Globus pallidus (tissue), 1 donor: ENCODE measurements around the gene TH.
"Not testable (repeated sequence)": the region's sequence is repeated elsewhere in the genome, so short reads cannot be mapped to it uniquely, and the experiment has no call there.

Source experiments
- DNase-seq: peaks from one replicate; pipeline ENCODE4 v3.0.0-alpha.2; 2015; ENCODE audit warnings: low spot score

Gene TH

GRCh38 chr11:2195756-2196088 lies 24.1 kb upstream of the TH start:
- no peak for DNase-seq

- DNase-seq = no peak
These were observed 23.5 kb upstream of the TH start for GRCh38 chr11:2194877-2195755.

DNA sequence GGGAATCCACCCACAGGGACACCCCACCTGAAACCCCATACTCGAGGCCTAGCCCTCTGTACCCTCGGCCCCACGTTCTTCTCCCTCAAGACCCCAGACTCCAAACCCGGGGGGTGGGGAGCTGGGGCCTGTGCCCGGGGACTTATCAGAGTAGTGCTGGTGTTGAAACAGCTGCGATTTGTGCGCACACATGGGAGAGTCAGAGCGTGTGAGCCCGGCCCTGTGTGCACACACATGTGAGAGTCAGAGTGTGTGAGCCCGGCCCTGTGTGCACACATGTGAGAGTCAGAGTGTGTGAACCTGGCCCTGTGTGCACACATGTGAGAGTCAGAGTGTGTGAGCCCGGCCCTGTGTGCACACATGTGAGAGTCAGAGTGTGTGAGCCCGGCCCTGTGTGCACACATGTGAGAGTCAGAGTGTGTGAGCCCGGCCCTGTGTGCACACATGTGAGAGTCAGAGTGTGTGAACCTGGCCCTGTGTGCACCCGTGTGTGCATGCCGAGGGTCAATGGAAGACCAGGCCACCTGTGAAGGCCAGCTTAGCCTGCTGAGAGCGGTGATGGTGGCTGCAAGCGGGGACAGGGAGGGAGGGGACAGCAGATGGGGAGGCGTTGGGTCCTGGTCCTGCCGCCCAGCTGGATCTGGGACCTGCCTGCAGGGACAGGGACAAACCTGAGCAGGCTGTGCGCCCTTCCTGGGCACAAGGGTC lies 22.4 kb upstream of the TH start:
- not testable (repeated sequence) for DNase-seq

- no peak for DNase-seq
These were observed 21.7 kb upstream of the TH start for GRCh38 chr11:2193099-2193887.

GRCh38 chr11:2192435-2192834 lies 20.8 kb upstream of the TH start:
- no peak for DNase-seq

DNA sequence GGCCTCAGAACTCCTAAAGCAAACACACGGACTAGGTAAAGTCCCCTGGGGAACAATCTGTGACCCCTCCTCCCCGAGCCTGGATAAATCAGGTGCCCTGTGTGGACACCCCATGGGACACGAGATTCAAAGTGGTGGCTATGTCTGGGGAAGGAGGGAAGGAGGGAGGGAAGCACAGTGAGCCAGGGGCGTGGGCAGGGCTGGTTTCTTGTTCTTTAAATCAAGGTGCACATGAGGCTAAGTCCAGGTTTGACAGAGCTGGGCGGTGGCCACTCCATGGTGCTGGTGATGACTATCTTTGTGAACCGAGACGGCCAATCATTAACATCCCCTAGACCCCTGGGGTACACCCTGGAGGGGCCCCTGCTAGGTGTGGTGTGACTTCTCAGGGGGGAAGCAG lies 20.3 kb upstream of the TH start:
- no peak for DNase-seq

- peak; percentile 37 for DNase-seq
These were observed 19.2 kb upstream of the TH start for GRCh38 chr11:2190657-2191471.

DNA sequence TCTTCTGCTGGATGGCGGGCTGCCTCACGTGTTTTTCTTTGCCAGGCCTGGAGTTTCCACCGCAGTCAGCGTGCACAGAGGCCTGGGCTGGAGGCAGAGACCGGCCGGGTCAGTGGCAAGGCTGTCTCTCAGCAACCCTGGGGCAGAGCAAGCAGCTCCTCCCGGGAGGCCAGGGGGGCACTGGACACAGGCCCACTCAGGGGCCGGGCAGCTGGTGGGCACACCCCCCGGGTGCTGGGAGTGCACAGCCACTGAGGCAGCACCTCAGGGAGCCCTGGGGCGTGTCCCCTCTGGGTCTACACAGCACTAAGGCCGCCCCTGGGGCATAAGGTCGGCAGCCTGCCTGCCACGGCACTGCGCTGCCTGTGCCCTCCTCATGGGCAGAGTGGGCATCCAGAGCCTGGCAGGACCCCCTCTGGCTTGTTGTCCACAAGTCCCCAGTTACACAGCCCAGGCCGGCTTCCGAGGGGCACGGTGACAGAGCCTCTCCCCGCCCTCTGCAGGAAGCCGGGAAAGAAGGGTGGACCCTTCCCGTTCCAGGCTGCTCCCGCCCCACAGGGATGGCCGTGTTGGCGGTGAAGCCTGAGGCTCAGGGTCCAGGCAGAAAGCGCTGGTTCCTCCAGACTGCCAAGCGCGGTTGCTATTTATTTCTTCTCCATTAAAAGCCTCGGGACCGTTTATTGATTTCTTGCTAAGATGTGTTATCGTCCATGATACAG lies 18.5 kb upstream of the TH start:
- DNase-seq = no peak

GRCh38 chr11:2188745-2189144 lies 17.1 kb upstream of the TH start:
- DNase-seq = no peak

DNA sequence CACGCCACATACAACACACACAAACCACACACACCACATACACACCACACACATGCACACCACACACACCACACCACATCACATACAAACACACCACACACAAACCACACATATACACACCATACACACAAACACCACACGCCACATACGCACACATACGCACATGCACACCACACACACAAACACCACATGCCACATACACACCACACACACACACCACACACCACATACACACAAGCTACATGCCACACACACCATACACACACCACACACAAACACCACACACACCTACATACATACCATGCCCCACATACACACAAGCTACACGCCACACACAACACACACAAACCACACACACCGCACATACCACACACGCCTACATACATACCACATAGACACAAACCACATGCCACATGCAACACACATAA lies 15.7 kb upstream of the TH start:
- DNase-seq = no peak

- no peak for DNase-seq
These were observed 15.2 kb upstream of the TH start for GRCh38 chr11:2186669-2187279.

DNA sequence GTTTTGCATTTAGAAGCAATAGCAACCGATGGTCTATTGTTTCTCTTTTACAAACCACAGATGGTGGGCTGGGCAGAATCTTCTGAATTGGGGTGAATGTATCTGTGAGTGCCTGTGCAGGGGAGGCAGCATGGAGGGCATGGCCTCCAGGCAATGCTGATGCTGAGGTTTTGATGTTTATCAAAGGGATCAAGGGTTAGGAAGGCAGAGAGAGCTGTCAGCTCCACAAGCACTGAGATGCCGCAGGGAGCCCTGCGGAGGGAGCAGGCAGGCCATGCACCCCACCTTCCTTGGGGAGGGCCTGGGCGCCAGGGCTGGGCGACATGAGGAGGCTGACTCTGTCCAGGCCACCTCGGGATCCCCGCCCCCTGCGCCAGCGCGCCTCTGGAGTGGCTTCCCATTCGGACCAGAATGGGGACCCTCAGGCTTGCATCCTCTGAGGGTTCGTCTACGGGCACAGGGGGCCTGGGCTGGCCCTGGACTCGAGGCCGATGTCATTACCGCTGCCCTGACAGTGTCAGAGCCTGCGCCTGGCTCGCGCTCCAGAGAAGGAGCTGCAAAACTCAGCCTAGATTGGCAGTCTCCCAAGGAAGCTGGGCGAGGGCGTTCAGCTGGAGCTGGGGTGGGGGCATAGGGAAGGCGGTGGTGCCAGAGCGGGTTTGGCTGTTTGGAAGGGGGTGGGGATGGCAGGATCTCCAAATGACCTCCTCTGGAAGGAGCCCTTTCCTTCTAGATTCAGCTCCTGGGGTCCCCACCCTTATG lies 13.9 kb upstream of the TH start:
- DNase-seq = no peak

GRCh38 chr11:2182692-2183474 lies 11.3 kb upstream of the TH start:
- DNase-seq = no peak

DNA sequence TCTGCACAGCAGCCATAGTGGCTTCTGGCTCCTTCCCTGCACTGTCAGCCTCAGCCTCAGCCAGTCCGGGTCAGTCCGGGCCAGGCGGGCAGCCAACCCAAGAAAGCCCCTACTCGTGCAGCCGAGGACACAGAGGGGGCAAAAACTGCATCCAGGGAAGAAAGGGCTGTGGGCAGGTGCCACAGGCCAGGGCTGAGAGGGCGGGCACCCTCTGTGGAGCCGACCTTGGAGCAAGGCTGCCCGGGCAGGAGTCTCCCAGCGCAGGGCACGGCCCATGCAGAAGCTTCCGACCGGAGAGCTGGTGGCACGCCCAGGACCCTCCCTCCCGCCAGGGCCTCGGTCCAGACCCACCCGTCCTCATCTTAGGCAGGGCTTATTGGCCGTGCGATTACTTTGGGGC lies 10.5 kb upstream of the TH start:
- no peak for DNase-seq

- no peak for DNase-seq
These were observed 9.3 kb upstream of the TH start for GRCh38 chr11:2180789-2181370.

- no peak for DNase-seq
These were observed 8.7 kb upstream of the TH start for GRCh38 chr11:2180347-2180746.

DNA sequence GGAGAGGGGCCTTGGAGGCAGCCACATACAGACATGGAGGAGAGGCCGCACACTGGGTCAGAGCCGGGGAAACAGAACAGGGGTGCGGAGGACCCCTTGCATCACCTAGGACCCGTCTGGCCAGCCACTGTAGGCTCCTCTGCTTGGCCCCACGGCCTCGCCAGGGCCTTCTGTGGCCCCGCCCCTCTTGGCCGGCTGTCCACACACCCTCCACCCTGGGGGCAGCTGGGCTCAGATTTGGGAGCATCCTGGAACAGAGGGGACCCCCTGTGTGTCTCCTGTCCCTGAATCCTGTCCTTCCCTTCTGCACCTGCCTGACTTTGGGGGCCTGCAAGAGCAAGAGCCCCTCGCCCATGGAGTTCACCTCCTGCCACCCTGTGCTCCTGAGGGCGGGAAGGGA lies 7.9 kb upstream of the TH start:
- no peak for DNase-seq

DNA sequence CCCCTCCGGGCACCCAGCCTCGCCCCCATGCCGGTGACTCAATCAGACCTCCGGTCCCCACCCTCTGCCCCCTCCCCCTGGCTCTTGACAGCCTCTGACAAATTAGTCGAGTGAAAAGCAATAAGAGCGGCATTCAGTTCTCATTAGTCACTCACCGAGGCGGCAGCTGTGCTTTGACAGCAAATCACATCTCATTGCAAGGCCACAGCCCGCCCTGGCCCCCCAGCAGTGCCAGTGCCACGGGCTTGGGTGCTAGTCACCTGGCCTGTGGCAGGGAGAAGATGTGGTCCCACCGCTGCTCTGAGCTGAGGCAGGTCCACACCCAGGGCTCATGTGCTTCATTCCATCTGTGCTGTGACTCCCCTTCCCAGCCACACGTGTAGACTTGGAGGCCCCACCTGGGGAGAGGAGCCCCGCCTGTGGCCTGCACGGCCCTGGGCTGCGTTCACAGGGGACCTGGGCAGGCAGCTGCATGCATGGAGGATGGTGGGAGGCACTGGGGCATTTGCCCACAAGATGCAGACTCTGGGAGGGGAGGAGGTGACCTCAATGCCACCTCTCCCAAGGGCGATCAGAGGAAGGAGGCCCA lies 7.4 kb upstream of the TH start:
- DNase-seq = no peak
